HepG2 (cell line): ENCODE results near the gene ZNF783. TPM values are rescaled to one million over a fixed set of nuclear protein-coding genes. Genes with fewer than 3 reads are reported as not detected.

Experiments used
- AHR ChIP-seq: IDR thresholded peaks from 2 replicates; pipeline ENCODE4 v1.6.1; 2018; ENCODE audit warnings: missing genetic modification reagents, missing compliant biosample characterization
- BRCA1 ChIP-seq: sonication (generic); formaldehyde crosslinking; IDR thresholded peaks from 2 replicates; pipeline ENCODE4 v1.4.0; 2020; ENCODE audit warnings: missing genetic modification reagents
- CAMTA2 ChIP-seq: sonication (generic); formaldehyde crosslinking; IDR thresholded peaks from 2 replicates; pipeline ENCODE4 v1.4.0; 2020; ENCODE audit warnings: mild to moderate bottlenecking, missing genetic modification reagents, borderline replicate concordance
- E2F1 ChIP-seq: sonication (generic); formaldehyde crosslinking; IDR thresholded peaks from 2 replicates; pipeline ENCODE4 v1.5.0; 2020; ENCODE audit warnings: missing genetic modification reagents
- HMGXB3 ChIP-seq: sonication (generic); formaldehyde crosslinking; IDR thresholded peaks from 2 replicates; pipeline ENCODE4 v1.4.0; 2020; ENCODE audit warnings: missing genetic modification reagents, borderline replicate concordance
- HOXA3 ChIP-seq: sonication (generic); formaldehyde crosslinking; IDR thresholded peaks from 2 replicates; pipeline ENCODE4 v1.5.0; 2020; ENCODE audit warnings: missing genetic modification reagents
- JUND ChIP-seq: sonication (generic); formaldehyde crosslinking; IDR thresholded peaks from 2 replicates; pipeline ENCODE4 v1.8.0; 2022; ENCODE audit warnings: mild to moderate bottlenecking, missing genetic modification reagents
- MATR3 ChIP-seq: sonication (generic); formaldehyde crosslinking; IDR thresholded peaks from 2 replicates; pipeline ENCODE4 v1.4.0; 2020; ENCODE audit warnings: missing genetic modification reagents
- MIXL1 ChIP-seq: IDR thresholded peaks from 2 replicates; pipeline ENCODE4 v1.6.1; 2016
- MXD1 ChIP-seq: sonication (generic); formaldehyde crosslinking; IDR thresholded peaks from 2 replicates; pipeline ENCODE4 v1.4.0; 2020; ENCODE audit warnings: mild to moderate bottlenecking, missing genetic modification reagents
- MYPOP ChIP-seq: sonication (generic); formaldehyde crosslinking; IDR thresholded peaks from 2 replicates; pipeline ENCODE4 v1.8.1; 2023; ENCODE audit warnings: mild to moderate bottlenecking, moderate library complexity, missing genetic modification reagents
- NRL ChIP-seq: sonication (generic); formaldehyde crosslinking; IDR thresholded peaks from 2 replicates; pipeline ENCODE4 v1.5.0; 2020; ENCODE audit warnings: missing genetic modification reagents, mild to moderate bottlenecking, moderate library complexity, borderline replicate concordance
- PHB2 ChIP-seq: fragments of 450-650 bp; IDR thresholded peaks from 2 replicates; pipeline ENCODE4 v1.6.1; 2018; ENCODE audit not compliant: partially characterized antibody
- PRPF4 ChIP-seq: fragments of 200-400 bp; formaldehyde crosslinking; IDR thresholded peaks from 2 replicates; pipeline ENCODE4 v1.6.1; 2016; ENCODE audit warnings: low read length, low read depth; ENCODE audit not compliant: poor library complexity, severe bottlenecking
- SMAD3 ChIP-seq: sonication (generic); formaldehyde crosslinking; IDR thresholded peaks from 2 replicates; pipeline ENCODE4 v1.4.0; 2020; ENCODE audit warnings: missing genetic modification reagents
- STAG1 ChIP-seq: sonication (generic); formaldehyde crosslinking; IDR thresholded peaks from 2 replicates; pipeline ENCODE4 v1.4.0; 2020; ENCODE audit warnings: missing genetic modification reagents
- TCF7 ChIP-seq: sonication (generic); IDR thresholded peaks from 2 replicates; pipeline ENCODE4 v1.6.1; 2016; ENCODE audit warnings: antibody characterized with exemption, low read depth
- ZFP36L2 ChIP-seq: sonication (generic); formaldehyde crosslinking; IDR thresholded peaks from 2 replicates; pipeline ENCODE4 v1.4.0; 2020; ENCODE audit warnings: missing genetic modification reagents
- ZFP37 ChIP-seq: sonication (generic); formaldehyde crosslinking; IDR thresholded peaks from 2 replicates; pipeline ENCODE4 v1.4.0; 2020; ENCODE audit warnings: missing genetic modification reagents, borderline replicate concordance
- ZNF20 ChIP-seq: sonication (generic); formaldehyde crosslinking; IDR thresholded peaks from 2 replicates; pipeline ENCODE4 v1.4.0; 2020; ENCODE audit warnings: mild to moderate bottlenecking, moderate library complexity, missing genetic modification reagents
- ZNF557 ChIP-seq: sonication (generic); formaldehyde crosslinking; IDR thresholded peaks from 2 replicates; pipeline ENCODE4 v1.4.0; 2020; ENCODE audit warnings: missing genetic modification reagents
- ZNF558 ChIP-seq: sonication (generic); formaldehyde crosslinking; IDR thresholded peaks from 2 replicates; pipeline ENCODE4 v1.9.0; 2022; ENCODE audit warnings: mild to moderate bottlenecking, missing genetic modification reagents, borderline replicate concordance
- ZNF598 ChIP-seq: sonication (generic); formaldehyde crosslinking; IDR thresholded peaks from 2 replicates; pipeline ENCODE4 v1.5.1; 2020; ENCODE audit warnings: mild to moderate bottlenecking, missing genetic modification reagents, borderline replicate concordance
- ZNF614 ChIP-seq: IDR thresholded peaks from 2 replicates; pipeline ENCODE4 v1.6.1; 2018; ENCODE audit warnings: missing biosample characterization, missing genetic modification reagents, inconsistent platforms, borderline replicate concordance
- ZNF7 ChIP-seq: IDR thresholded peaks from 2 replicates; pipeline ENCODE4 v1.6.1; 2016; ENCODE audit warnings: missing biosample characterization, missing genetic modification reagents
- polyA plus RNA-seq, 8 experiments: library from polyadenylated mRNA; depleted of rRNA in 3 of 8; stranded (reverse) in 7 of 8; unstranded in 1 of 8; fragments of >200 nt; fragmentation: Illumina TruSeq in 4 of 8; extraction: Trizol in 4 of 8; gene quantifications; 2 replicates each; pipeline versions ENCODE4 v1.2.1 to v1.2.3, GENCODE V29; 2011 to 2016; ENCODE audit warnings: low read depth in 4 of 8, missing spikeins in 1 of 8, mixed read lengths in 1 of 8; ENCODE audit not compliant: insufficient read depth in 1 of 8
- total RNA-seq, 5 experiments: library from RNA; depleted of rRNA; stranded (reverse); fragments of >200 nt; fragmentation: Illumina TruSeq; extraction: Trizol; gene quantifications; 2 replicates each; pipeline ENCODE4 v1.2.3, GENCODE V29; 2016; ENCODE audit warnings: low read depth in 1 of 5

Gene ZNF783
- total and polyA plus RNA-seq, 2 of the 13 experiments (the other 11 are each of a cell fraction or from before 2014, with no cell fraction given), result 4.1 to 5.2 TPM

- TF ChIP-seq MYPOP, result peak; percentile 90
- no peak for TF ChIP-seq ZNF20 (CRISPR knock-in tag)
- 0 out of 2 replicates have a peak, but pooled peaks have one; percentile 23 for TF ChIP-seq ZNF614
- 0 out of 2 replicates have a peak, but pooled peaks have one; percentile 63 for TF ChIP-seq ZNF557 (CRISPR knock-in tag)
- TF ChIP-seq E2F1, result peak; percentile 23
- TF ChIP-seq NRL, result no peak; the same call in 1 of the 2 replicates
- no peak for TF ChIP-seq PHB2
- TF ChIP-seq PRPF4, result no peak
- TF ChIP-seq HMGXB3, result peak; percentile 59
- TF ChIP-seq HOXA3 (CRISPR knock-in tag), result peak; percentile 85; the same call in 1 of the 2 replicates
- no peak for TF ChIP-seq ZNF598 (CRISPR knock-in tag)
- no peak for TF ChIP-seq TCF7
- TF ChIP-seq ZFP37 (CRISPR knock-in tag), result no peak
- peak; percentile 40; the same call in 1 of the 2 replicates for TF ChIP-seq MIXL1 (CRISPR knock-in tag)
- peak; percentile 58 for TF ChIP-seq STAG1 (CRISPR knock-in tag)
- peak; percentile 91 for TF ChIP-seq MXD1 (CRISPR knock-in tag)
- no peak for TF ChIP-seq CAMTA2 (CRISPR knock-in tag)
- no peak for TF ChIP-seq MATR3 (CRISPR knock-in tag)
- no peak for TF ChIP-seq JUND (CRISPR knock-in tag)
- no peak for TF ChIP-seq ZFP36L2 (CRISPR knock-in tag)
- TF ChIP-seq ZNF7, result no peak
- TF ChIP-seq SMAD3 (CRISPR knock-in tag), result peak; percentile 56; the same call in 1 of the 2 replicates
- TF ChIP-seq AHR (CRISPR knock-in tag), result 0 out of 2 replicates have a peak, but pooled peaks have one; percentile 52
- TF ChIP-seq BRCA1 (CRISPR knock-in tag), result peak; percentile 88
- peak; percentile 99 for TF ChIP-seq ZNF558
Measured at GRCh38 chr7:149261829-149262617, at the start of gene ZNF783 (continued).
